K562 (cell line): ENCODE measurements around the gene ATP2B1. TPM values are rescaled to one million over a fixed set of nuclear protein-coding genes. Genes with fewer than 3 reads are reported as not detected.

Experiments used
- ATAC-seq: fragments of 200-7000 bp; cut with Tn5 transposase; 3 replicates; pipeline ENCODE4 v1.9.1; 2020; ENCODE audit warnings: moderate library complexity
- BruUV-seq: library from RNA; stranded (reverse); fragments of 400-500 nt; replicated peaks from 2 replicates; lab custom pipeline; 2021; lab: Mats Ljungman, UMichigan
- CTCF ChIA-PET: fragments of 300-600 bp; formaldehyde crosslinking; extraction: SDS; loops from one replicate; lab custom pipeline; 2021; ENCODE audit warnings: low intra/inter-chr PET ratio; lab: Yijun Ruan, JAX
- POLR2A ChIA-PET: fragments of 300-600, 350-650 bp; sonication (Branson Sonifier 250); formaldehyde crosslinking; extraction: SDS; loops from one replicate; lab custom pipeline; 2021; ENCODE audit warnings: antibody characterized with exemption, inconsistent platforms; lab: Yijun Ruan, JAX
- DNase-seq, 4 experiments: peaks; one replicate each; pipeline versions ENCODE4 v3.0.0 to v3.0.0-alpha.2; 2011 to 2018; ENCODE audit warnings: low spot score in 3 of 4, mixed read lengths in 3 of 4; ENCODE audit errors: extremely low read depth in 1 of 4
- FAIRE-seq: peaks from 2 replicates; lab custom pipeline; 2011; peaks lifted over from hg19 to GRCh38; lab: Jason Lieb, UNC
- H2AFZ ChIP-seq: 2 replicates; pipeline ENCODE4 v1.6.0; 2011; ENCODE audit warnings: low read depth, low read length, control low read depth, inconsistent platforms
- H3K27ac ChIP-seq: fragments of 200-600 bp; 3 replicates; pipeline ENCODE4 v1.8.0; 2011; ENCODE audit warnings: low read depth, mild to moderate bottlenecking, control low read depth, inconsistent platforms, low read length, moderate library complexity, mixed read lengths; ENCODE audit errors: extremely low read depth
- H3K27me3 ChIP-seq, 2 experiments: fragments of 300-600 bp in 1 of 2; 2 replicates in 1 of 2; 3 replicates in 1 of 2; pipeline versions ENCODE4 v1.6.0 to v1.8.0; 2011; ENCODE audit warnings: inconsistent platforms in 2 of 2, low read length in 2 of 2, mild to moderate bottlenecking in 1 of 2, mixed read lengths in 1 of 2, moderate library complexity in 1 of 2; ENCODE audit not compliant: control insufficient read depth in 2 of 2, insufficient read depth in 2 of 2
- H3K36me3 ChIP-seq: fragments of 300-600 bp; 3 replicates; pipeline ENCODE4 v1.8.0; 2011; ENCODE audit warnings: mild to moderate bottlenecking, low read length, inconsistent platforms; ENCODE audit not compliant: control insufficient read depth, insufficient read depth
- H3K4me1 ChIP-seq, 2 experiments: fragments of 200-600 bp in 1 of 2; replicated peaks in 1 of 2; 2 replicates in 1 of 2; 3 replicates in 1 of 2; pipeline versions ENCODE4 v1.5.1 to v1.8.0; 2011; ENCODE audit warnings: inconsistent platforms in 2 of 2, low read length in 2 of 2, mild to moderate bottlenecking in 1 of 2, mixed read lengths in 1 of 2, moderate library complexity in 1 of 2; ENCODE audit not compliant: control insufficient read depth in 2 of 2, insufficient read depth in 2 of 2
- H3K4me2 ChIP-seq: 2 replicates; pipeline ENCODE4 v1.6.1; 2011; ENCODE audit warnings: low read length, control low read depth, inconsistent platforms, mixed read lengths; ENCODE audit not compliant: insufficient read depth
- H3K4me3 ChIP-seq: fragments of 200-600 bp; sonication (generic), shearing (Covaris generic); 2 replicates; pipeline ENCODE4 v1.5.1; 2016; ENCODE audit warnings: control low read depth, inconsistent platforms
- H3K79me2 ChIP-seq: fragments of 200-600 bp; 3 replicates; pipeline ENCODE4 v1.8.0; 2011; ENCODE audit warnings: low read length, inconsistent platforms; ENCODE audit not compliant: control insufficient read depth, insufficient read depth
- H3K9ac ChIP-seq, 2 experiments: 2 replicates each; pipeline versions ENCODE4 v1.6.0 to v1.6.1; 2011; ENCODE audit warnings: low read depth in 2 of 2, low read length in 2 of 2, control low read depth in 1 of 2, inconsistent platforms in 1 of 2, mild to moderate bottlenecking in 1 of 2, mixed read lengths in 1 of 2; ENCODE audit not compliant: insufficient read depth in 1 of 2
- H3K9me1 ChIP-seq: one replicate; pipeline ENCODE4 v1.6.0; 2011; ENCODE audit warnings: inconsistent platforms, mild to moderate bottlenecking, low read length, moderate library complexity; ENCODE audit not compliant: control insufficient read depth, insufficient read depth
- H3K9me3 ChIP-seq: replicated peaks from 2 replicates; pipeline ENCODE4 v1.5.1; 2011; ENCODE audit warnings: low read depth, low read length, inconsistent platforms; ENCODE audit not compliant: control insufficient read depth, insufficient read depth
- H4K20me1 ChIP-seq: replicated peaks from 2 replicates; pipeline ENCODE4 v1.6.1; 2011; ENCODE audit warnings: low read length, inconsistent platforms, mixed read lengths; ENCODE audit not compliant: control insufficient read depth, insufficient read depth
- ARID1B ChIP-seq: fragments of 450-650 bp; IDR thresholded peaks from 2 replicates; pipeline ENCODE4 v1.6.1; 2016; ENCODE audit warnings: antibody characterized with exemption, mild to moderate bottlenecking, inconsistent platforms
- CEBPG ChIP-seq, 3 experiments: fragments of 200-800 bp in 1 of 3; sonication (Bioruptor generic) in 1 of 3; sonication (generic) in 1 of 3; formaldehyde crosslinking in 1 of 3; IDR thresholded peaks in 2 of 3; conservative IDR thresholded peaks in 1 of 3; 2 replicates each; pipeline versions ENCODE4 v1.6.1 to v1.8.0; 2016 to 2022; ENCODE audit warnings: missing compliant biosample characterization in 2 of 3, missing genetic modification characterization in 2 of 3, mild to moderate bottlenecking in 1 of 3, missing genetic modification reagents in 1 of 3
- NFIC ChIP-seq: fragments of 450-650 bp; IDR thresholded peaks from 2 replicates; pipeline ENCODE4 v1.6.1; 2017; ENCODE audit warnings: mild to moderate bottlenecking, inconsistent platforms
- ZNF174 ChIP-seq: fragments of 250-450 bp; sonication (Bioruptor Pico); IDR thresholded peaks from 2 replicates; pipeline ENCODE4 v1.4.0; 2020; ENCODE audit warnings: mild to moderate bottlenecking
- ZNF282 ChIP-seq: sonication (generic); formaldehyde crosslinking; IDR thresholded peaks from 2 replicates; pipeline ENCODE4 v1.8.1; 2023; ENCODE audit warnings: missing genetic modification reagents
- ZNF3 ChIP-seq: fragments of 250-450 bp; sonication (Bioruptor Pico); IDR thresholded peaks from 2 replicates; pipeline ENCODE4 v1.5.0; 2021; ENCODE audit warnings: mild to moderate bottlenecking, moderate library complexity
- WGBS: fragments of 100-300 bp; shearing (Covaris generic); methylation state at CpG from one replicate; pipeline ENCODE4 v1.1.6; 2016; ENCODE audit warnings: low coverage, mixed read lengths; ENCODE audit not compliant: insufficient coverage; ENCODE audit errors: missing lambda C conversion rate; 5-methylcytosine and 5-hydroxymethylcytosine counted together
- in situ Hi-C: fragments of 300-500 bp; cut with MboI; formaldehyde crosslinking; loops from 4 replicates; pipeline ENCODE4 v1.15.0; 2018; ENCODE audit warnings: inconsistent platforms, mixed read lengths
- intact Hi-C: fragments of 100-400 bp; cut with micrococcal nuclease; formaldehyde crosslinking; loops from 2 replicates; pipeline ENCODE4 v1.14.2; 2022
- polyA plus RNA-seq, 8 experiments: library from polyadenylated mRNA; depleted of rRNA in 4 of 8; stranded (reverse) in 5 of 8; unstranded in 3 of 8; fragments of >200 nt; fragmentation: Nextera tagmentation in 2 of 8; fragmentation: Illumina TruSeq in 1 of 8; extraction: Ambion mirVana in 2 of 8; extraction: Trizol in 1 of 8; gene quantifications; 2 replicates each; pipeline versions ENCODE4 v1.2.1 to v1.2.3, GENCODE V29; 2011 to 2014; ENCODE audit warnings: inconsistent platforms in 1 of 8, missing spikeins in 1 of 8
- total RNA-seq, 7 experiments: library from RNA; depleted of rRNA in 6 of 7; stranded (reverse); fragments of >200 nt in 6 of 7; fragmentation: Illumina TruSeq in 2 of 7; extraction: Trizol in 2 of 7; gene quantifications; 2 replicates each; pipeline versions ENCODE4 v1.2.1 to v1.2.3, GENCODE V29; 2011 to 2021; ENCODE audit warnings: low replicate concordance in 1 of 7

ATP2B1 gene
- total and polyA plus RNA-seq, 9 of the 15 experiments (the other 6 are each of a cell fraction or from before 2014, with no cell fraction given), result 8.6 to 39.0 (median 27.8) TPM

GRCh38 chr12:89731614-89732013 lies 23.0 kb upstream of the ATP2B1 start:
- H3K9me3 ChIP-seq, result no peaks in the 10 kb centered on the region
- no peak overlapping the region for H3K4me3 ChIP-seq
- ChIA-PET POLR2A (no interaction called here), CTCF (no interaction called here)
- no peaks in the 10 kb centered on the region for H4K20me1 ChIP-seq
- no peaks in the 10 kb centered on the region for H3K79me2 ChIP-seq
- H3K9ac ChIP-seq, result no peak overlapping the region
- DNase-seq (no peak), ATAC-seq (no peak), FAIRE-seq (no peak)
- H3K9me1 ChIP-seq, result no peaks in the 10 kb centered on the region
- H3K4me2 ChIP-seq, result no peak overlapping the region
- BruUV-seq, result no TSS peak
- no peak overlapping the region for H2AFZ ChIP-seq
- H3K27me3 ChIP-seq, result no peaks in the 10 kb centered on the region
- TF ChIP-seq ZNF174 (CRISPR knock-in tag) (no peak), CEBPG (CRISPR knock-in tag; IDR thresholded peaks at IDR 0.05) (no peak), CEBPG (tag; conservative IDR thresholded peaks at IDR 0.05 in 1 of 2, IDR thresholded peaks at IDR 0.05 in 1 of 2) (0 out of 4 replicates have a peak, but pooled peaks of 1 of the 2 experiments have one; percentile 18)
- intact Hi-C loops (no loop called here), in situ Hi-C loops (no loop called here)
- no peak overlapping the region for H3K27ac ChIP-seq
- H3K36me3 ChIP-seq, result no peaks in the 10 kb centered on the region
- WGBS, result 54% methylated on average over 2 of the region's 2 CpGs
- H3K4me1 ChIP-seq, result peaks cover 0 to 12% of the 10 kb centered on the region in 2 experiments; a peak in 4 of 5 replicates

DNA sequence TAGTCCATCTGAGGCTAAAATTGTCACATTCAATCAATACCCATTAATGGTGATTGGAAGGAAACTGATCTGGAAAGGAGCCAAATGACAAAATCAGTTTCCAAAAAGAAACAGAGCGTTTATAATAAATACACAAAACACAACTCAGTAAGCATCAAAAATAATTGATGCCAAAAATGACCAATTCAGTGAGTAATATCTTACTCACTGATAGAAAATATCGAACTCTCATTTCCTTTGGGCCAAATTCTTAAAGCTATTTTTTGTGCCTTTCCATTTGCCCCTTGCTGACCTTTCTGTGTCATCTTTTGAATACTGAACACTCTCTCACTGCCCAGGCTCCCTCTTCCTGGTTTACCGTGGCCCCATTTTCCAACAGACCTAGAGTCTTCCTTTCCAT lies 22.5 kb upstream of the ATP2B1 start:
- no peaks in the 10 kb centered on the region for H3K27me3 ChIP-seq
- in situ Hi-C loops, result no loop called here
- no peak for TF ChIP-seq ARID1B
- peak; percentile 29; the same call in 1 of the 2 replicates for TF ChIP-seq NFIC
- TF ChIP-seq ZNF282 (CRISPR knock-in tag), result no peak
- no peak for TF ChIP-seq ZNF3 (CRISPR knock-in tag)
- TF ChIP-seq, all 486 proteins: peak for 1
- H3K27ac ChIP-seq, result no peak overlapping the region
- ChIA-PET CTCF (no interaction called here), POLR2A (no interaction called here)
- no peak overlapping the region for H3K9ac ChIP-seq
- H3K4me1 ChIP-seq, result peaks cover 0 to 12% of the 10 kb centered on the region in 2 experiments; a peak in 4 of 5 replicates
- intact Hi-C loops, result no loop called here
- DNase-seq (no peak), FAIRE-seq (no peak), ATAC-seq (no peak)
- H2AFZ ChIP-seq, result no peak overlapping the region
- H4K20me1 ChIP-seq, result no peaks in the 10 kb centered on the region
- BruUV-seq, result no TSS peak
- H3K36me3 ChIP-seq, result no peaks in the 10 kb centered on the region
- H3K9me1 ChIP-seq, result no peaks in the 10 kb centered on the region
- H3K9me3 ChIP-seq, result no peaks in the 10 kb centered on the region
- no peak overlapping the region for H3K4me3 ChIP-seq
- no peak overlapping the region for H3K4me2 ChIP-seq
- no peaks in the 10 kb centered on the region for H3K79me2 ChIP-seq
- 37% methylated on average over 3 of the region's 3 CpGs for WGBS
